OCI-LY3 (cell line): ENCODE data around the gene EPHB2.

Experiments
- H2AFZ ChIP-seq: fragments of 200-600, 300-600 bp; shearing (Covaris generic); 2 replicates; pipeline ENCODE4 v1.6.0; 2014; ENCODE audit warnings: antibody characterized with exemption, low read depth, low read length
- H3K27ac ChIP-seq: fragments of 200-600, 300-600 bp; sonication (generic); 2 replicates; pipeline ENCODE4 v1.5.1; 2014; ENCODE audit warnings: mild to moderate bottlenecking, low read length, moderate library complexity, mixed read lengths
- H3K27me3 ChIP-seq: fragments of 200-600, 300-600 bp; sonication (generic); 2 replicates; pipeline ENCODE4 v1.6.1; 2014; ENCODE audit warnings: low read depth, low read length, mixed read lengths
- H3K36me3 ChIP-seq: fragments of 200-600, 300-600 bp; sonication (generic); replicated peaks from 2 replicates; pipeline ENCODE3; 2014; ENCODE audit warnings: low read depth, low read length, mixed read lengths
- H3K4me1 ChIP-seq: fragments of 300-600, 200-600 bp; sonication (generic); 2 replicates; pipeline ENCODE4 v1.6.1; 2014; ENCODE audit warnings: low read length, mixed read lengths
- H3K4me2 ChIP-seq: fragments of 200-600, 300-600 bp; sonication (generic); 2 replicates; pipeline ENCODE4 v1.6.1; 2014; ENCODE audit warnings: low read length, mixed read lengths
- H3K4me3 ChIP-seq: fragments of 300-600, 200-600 bp; sonication (generic); 2 replicates; pipeline ENCODE4 v1.5.1; 2014; ENCODE audit warnings: antibody characterized with exemption, mild to moderate bottlenecking, low read length, moderate library complexity
- H3K79me2 ChIP-seq: fragments of 300-600, 200-600 bp; shearing (Covaris generic); 2 replicates; pipeline ENCODE4 v1.6.1; 2014; ENCODE audit warnings: mild to moderate bottlenecking, low read length, mixed read lengths
- H3K9ac ChIP-seq: fragments of 300-600, 200-600 bp; shearing (Covaris generic); 2 replicates; pipeline ENCODE4 v1.6.0; 2014; ENCODE audit warnings: mild to moderate bottlenecking, low read length, moderate library complexity
- H3K9me3 ChIP-seq: fragments of 200-600, 300-600 bp; shearing (Covaris generic); 2 replicates; pipeline ENCODE4 v1.6.1; 2014; ENCODE audit warnings: low read length, mixed read lengths; ENCODE audit not compliant: insufficient read depth
- H4K20me1 ChIP-seq: fragments of 200-600, 300-600 bp; sonication (generic); 2 replicates; pipeline ENCODE4 v1.6.1; 2016; ENCODE audit warnings: low read length, mixed read lengths; ENCODE audit not compliant: insufficient read depth
- CTCF ChIP-seq: fragments of 200-600, 300-600 bp; sonication (generic); IDR thresholded peaks from 2 replicates; pipeline ENCODE4 v1.5.1; 2014; ENCODE audit warnings: antibody characterized with exemption, low read length, low read depth
- EZH2phosphoT487 ChIP-seq: fragments of 200-600 bp; shearing (Covaris generic); IDR thresholded peaks from 2 replicates; pipeline ENCODE4 v1.6.1; 2018; ENCODE audit warnings: antibody characterized with exemption, mixed run types, low read depth

The EPHB2 gene

GRCh38 chr1:22896184-22896583, 185.5 kb downstream of the EPHB2 start:
- no peak overlapping the region for H3K9ac ChIP-seq
- H3K4me3 ChIP-seq: no peak overlapping the region
- H3K9me3 ChIP-seq: no peaks in the 10 kb centered on the region
- no peak overlapping the region for H3K27ac ChIP-seq
- H3K27me3 ChIP-seq: no peaks in the 10 kb centered on the region
- H3K79me2 ChIP-seq: no peaks in the 10 kb centered on the region
- TF ChIP-seq EZH2phosphoT487 (no peak), CTCF (no peak)
- no peaks in the 10 kb centered on the region for H4K20me1 ChIP-seq
- no peak overlapping the region for H3K4me2 ChIP-seq
- no peaks in the 10 kb centered on the region for H3K4me1 ChIP-seq
- H3K36me3 ChIP-seq: no peaks in the 10 kb centered on the region
- H2AFZ ChIP-seq: no peak overlapping the region

GRCh38 chr1:22900451-22900850, 189.8 kb downstream of the EPHB2 start:
- no peak for TF ChIP-seq CTCF
- TF ChIP-seq EZH2phosphoT487: no peak
- no peaks in the 10 kb centered on the region for H3K36me3 ChIP-seq
- no peaks in the 10 kb centered on the region for H3K79me2 ChIP-seq
- no peak overlapping the region for H2AFZ ChIP-seq
- H4K20me1 ChIP-seq: no peaks in the 10 kb centered on the region
- no peaks in the 10 kb centered on the region for H3K9me3 ChIP-seq
- H3K4me2 ChIP-seq: no peak overlapping the region
- H3K27me3 ChIP-seq: no peaks in the 10 kb centered on the region
- H3K27ac ChIP-seq: no peak overlapping the region
- H3K4me1 ChIP-seq: no peaks in the 10 kb centered on the region
- no peak overlapping the region for H3K9ac ChIP-seq
- no peak overlapping the region for H3K4me3 ChIP-seq

- no peaks in the 10 kb centered on the region for H3K27me3 ChIP-seq
- TF ChIP-seq EZH2phosphoT487: no peak
- no peak for TF ChIP-seq CTCF
- no peaks in the 10 kb centered on the region for H3K79me2 ChIP-seq
- H3K27ac ChIP-seq: no peak overlapping the region
- no peaks in the 10 kb centered on the region for H3K36me3 ChIP-seq
- H2AFZ ChIP-seq: no peak overlapping the region
- no peaks in the 10 kb centered on the region for H3K9me3 ChIP-seq
- H3K4me1 ChIP-seq: no peaks in the 10 kb centered on the region
- no peak overlapping the region for H3K4me2 ChIP-seq
- H4K20me1 ChIP-seq: no peaks in the 10 kb centered on the region
- H3K4me3 ChIP-seq: no peak overlapping the region
- H3K9ac ChIP-seq: no peak overlapping the region
Measured at GRCh38 chr1:22903113-22903512, 192.5 kb downstream of the EPHB2 start.

- Histone ChIP-seq H3K4me3 (no peak overlapping the region), H3K4me1 (no peaks in the 10 kb centered on the region), H3K9me3 (no peaks in the 10 kb centered on the region), H2AFZ (no peak overlapping the region), H3K4me2 (no peak overlapping the region), H3K9ac (no peak overlapping the region), H3K79me2 (no peaks in the 10 kb centered on the region), H4K20me1 (no peaks in the 10 kb centered on the region), H3K36me3 (no peaks in the 10 kb centered on the region), H3K27me3 (no peaks in the 10 kb centered on the region), H3K27ac (no peak overlapping the region)
- TF ChIP-seq CTCF (no peak), EZH2phosphoT487 (no peak)
Measured at GRCh38 chr1:22906968-22907367, 196.3 kb downstream of the EPHB2 start.
